HG03108 (cell line): ENCODE results near the gene MIOS.

Experiments used
- ATAC-seq: cut with Tn5 transposase; IDR thresholded peaks from one replicate; pipeline ENCODE4 v1.9.1; 2021; ENCODE audit warnings: moderate library complexity; ENCODE audit not compliant: unreplicated experiment

Gene MIOS

GRCh38 chr7:7581531-7582179 lies 15.0 kb downstream of the MIOS start:
- ATAC-seq: no peak

GRCh38 chr7:7582596-7582995 lies 15.9 kb downstream of the MIOS start:
- ATAC-seq: no peak

GRCh38 chr7:7583731-7584130 lies 17.0 kb downstream of the MIOS start:
- no peak for ATAC-seq

GRCh38 chr7:7584653-7585052 lies 18.0 kb downstream of the MIOS start:
- ATAC-seq: no peak

- ATAC-seq: no peak
Observed at GRCh38 chr7:7585241-7585928, 18.7 kb downstream of the MIOS start.

- ATAC-seq: no peak
Observed at GRCh38 chr7:7595451-7595850, 28.8 kb downstream of the MIOS start.

- no peak for ATAC-seq
Observed at GRCh38 chr7:7596176-7596575, 29.5 kb downstream of the MIOS start.

- no peak for ATAC-seq
Observed at GRCh38 chr7:7607010-7607409, 40.3 kb downstream of the MIOS start.

GRCh38 chr7:7609330-7609729 lies 42.6 kb downstream of the MIOS start:
- ATAC-seq: no peak

- ATAC-seq: no peak
Observed at GRCh38 chr7:7612519-7612918, 45.8 kb downstream of the MIOS start.

GRCh38 chr7:7613210-7613609 lies 46.5 kb downstream of the MIOS start:
- no peak for ATAC-seq

GRCh38 chr7:7614018-7614741 lies 47.5 kb downstream of the MIOS start:
- ATAC-seq: no peak

GRCh38 chr7:7617550-7617949 lies 50.9 kb downstream of the MIOS start:
- no peak for ATAC-seq

- no peak for ATAC-seq
Observed at GRCh38 chr7:7618410-7618809, 51.7 kb downstream of the MIOS start.

GRCh38 chr7:7620236-7620635 lies 53.6 kb downstream of the MIOS start:
- no peak for ATAC-seq

- no peak for ATAC-seq
Observed at GRCh38 chr7:7620644-7621210, 54.0 kb downstream of the MIOS start.

- no peak for ATAC-seq
Observed at GRCh38 chr7:7628476-7628875, 61.8 kb downstream of the MIOS start.

- no peak for ATAC-seq
Observed at GRCh38 chr7:7630626-7631329, 64.1 kb downstream of the MIOS start.

GRCh38 chr7:7639421-7639820 lies 72.7 kb downstream of the MIOS start:
- ATAC-seq: no peak

- ATAC-seq: no peak
Observed at GRCh38 chr7:7639847-7640220, 73.2 kb downstream of the MIOS start.
